Left renal cortex interstitium (tissue), 4 donors: ENCODE data around the gene GJA8. TPM values are rescaled to one million over a fixed set of nuclear protein-coding genes. Genes with fewer than 3 reads are reported as not detected.
A peak's percentile ranks its signal among the peaks of the same experiment; 100 is the strongest.
"Not testable (repeated sequence)": the region's sequence is repeated elsewhere in the genome, so short reads cannot be mapped to it uniquely, and the experiment has no call there.

Experiments used
- DNase-seq, 4 donors: peaks; one replicate each; pipeline ENCODE4 v3.0.0-alpha.2; 2013; ENCODE audit warnings: low read depth in 4 of 4, low spot score in 2 of 4, missing footprints in 1 of 4
- polyA plus RNA-seq, 4 donors: library from polyadenylated mRNA; unstranded; fragments of 120-200 nt; gene quantifications; one replicate each; pipeline ENCODE4 v1.2.1, GENCODE V29; 2013; ENCODE audit not compliant: insufficient read length in 4 of 4

Gene GJA8
- polyA plus RNA-seq, 4 donors, result 0.17 to 0.87 (median 0.48) TPM

GRCh38 chr1:147927215-147927614 is 24.6 kb downstream of the GJA8 start:
- DNase-seq, result not testable (repeated sequence)

GRCh38 chr1:147927689-147928088 is 25.1 kb downstream of the GJA8 start:
- DNase-seq, result not testable (repeated sequence)

GRCh38 chr1:147928236-147929132 is 25.9 kb downstream of the GJA8 start, which contains the start of gene GPR89B:
TSS of gene GPR89B (plus strand) at chr1:147928420. CDS start at chr1:147928537, 117 bp downstream.
- peak; percentile 42 to 75 (median 60) for DNase-seq

GRCh38 chr1:147931137-147931536 is 28.5 kb downstream of the GJA8 start:
- DNase-seq, result not testable (repeated sequence)

- not testable (repeated sequence) for DNase-seq
Observed at GRCh38 chr1:147935296-147935695, 32.7 kb downstream of the GJA8 start.

GRCh38 chr1:147940456-147940855 is 37.9 kb downstream of the GJA8 start:
- DNase-seq, result not testable (repeated sequence)

DNA sequence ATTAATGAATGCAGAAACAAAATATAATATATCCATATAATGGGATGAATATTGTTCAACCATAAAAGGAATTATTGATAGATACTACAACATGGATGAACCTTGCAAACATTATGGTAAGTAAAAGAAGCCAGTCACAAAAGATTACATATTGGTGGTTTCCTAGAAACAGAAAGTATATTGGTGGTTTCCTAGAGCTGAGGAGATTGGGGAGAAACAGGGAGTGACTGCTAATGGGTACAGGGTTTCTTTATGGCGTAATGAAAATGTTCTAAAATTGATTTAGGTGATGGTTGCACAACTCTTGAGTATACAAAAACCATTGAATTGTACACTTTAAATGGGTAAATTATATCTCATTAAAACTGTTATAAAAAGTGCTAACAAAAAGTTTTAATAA is 40.0 kb downstream of the GJA8 start:
- not testable (repeated sequence) for DNase-seq

- not testable (repeated sequence) for DNase-seq
Observed at GRCh38 chr1:147949517-147949916, 46.9 kb downstream of the GJA8 start.

Other genes with a start within 250 kb of the GJA8 start
- 10 to 100 TPM; 21.8 to 37.2 (median 29.5) TPM for gene ACP6, start 232.3 kb upstream of the GJA8 start, polyA plus RNA-seq
- gene GJA5, start 142.2 kb upstream of the GJA8 start, polyA plus RNA-seq, result 10 to 100 TPM; 16.9 to 29.2 (median 22.5) TPM
- 10 to 100 TPM; 37.2 to 53.7 (median 47.3) TPM for gene GPR89B, start 25.6 kb downstream of the GJA8 start, polyA plus RNA-seq
- gene NBPF11, start 249.5 kb downstream of the GJA8 start, polyA plus RNA-seq, result 10 to 100 TPM; 23.2 to 44.3 (median 29.1) TPM